NB4 (cell line): ENCODE measurements around the gene RASA3.

Experiments
- DNase-seq: peaks from one replicate; pipeline ENCODE4 v3.0.0; 2010; ENCODE audit warnings: low read depth
- H3K4me3 ChIP-seq: one replicate; pipeline ENCODE4 v1.5.1; 2011; ENCODE audit warnings: mild to moderate bottlenecking, low read depth, low read length, moderate library complexity
- CTCF ChIP-seq: IDR thresholded peaks from one replicate; pipeline ENCODE4 v1.5.1; 2012; ENCODE audit warnings: low read depth, low read length
- MAX ChIP-seq: IDR thresholded peaks from 2 replicates; pipeline ENCODE4 v1.6.1; 2011; ENCODE audit warnings: low read depth, low read length
- MYC ChIP-seq: IDR thresholded peaks from 2 replicates; pipeline ENCODE4 v1.6.1; 2011; ENCODE audit warnings: low read depth, low read length
- POLR2A ChIP-seq: IDR thresholded peaks from 2 replicates; pipeline ENCODE4 v1.6.1; 2011; ENCODE audit warnings: mild to moderate bottlenecking; ENCODE audit not compliant: insufficient read length; ENCODE audit errors: extremely low read depth

Gene RASA3

GRCh38 chr13:114082849-114083645, 49.4 kb downstream of the RASA3 start:
- DNase-seq, result no peak
- TF ChIP-seq MAX (no peak), CTCF (no peak), MYC (no peak), POLR2A (no peak)
- no peak overlapping the region for H3K4me3 ChIP-seq

- H3K4me3 ChIP-seq, result no peak overlapping the region
- TF ChIP-seq MYC (no peak), CTCF (no peak), MAX (no peak), POLR2A (no peak)
- DNase-seq, result no peak
These were observed 50.4 kb downstream of the RASA3 start for GRCh38 chr13:114081761-114082681.

GRCh38 chr13:114080739-114081561, 51.5 kb downstream of the RASA3 start:
- DNase-seq, result no peak
- TF ChIP-seq MAX, result no peak
- no peak for TF ChIP-seq POLR2A
- TF ChIP-seq MYC, result no peak
- no peak for TF ChIP-seq CTCF
- H3K4me3 ChIP-seq, result no peak overlapping the region

- no peak for DNase-seq
- TF ChIP-seq POLR2A (no peak), MYC (no peak), MAX (no peak)
- no peak overlapping the region for H3K4me3 ChIP-seq
These were observed 52.6 kb downstream of the RASA3 start for GRCh38 chr13:114079601-114080536.

GRCh38 chr13:114078461-114079451, 53.7 kb downstream of the RASA3 start:
- H3K4me3 ChIP-seq, result no peak overlapping the region
- TF ChIP-seq MYC (no peak), MAX (no peak), CTCF (no peak), POLR2A (no peak)
- no peak for DNase-seq
